C4-2B (cell line): ENCODE results near the gene DAPK1.

Source experiments
- H3K27ac ChIP-seq: fragments of 450-650 bp; 2 replicates; pipeline ENCODE4 v1.5.1; 2017
- CTCF ChIP-seq: fragments of 450-650 bp; conservative IDR thresholded peaks from 2 replicates; pipeline ENCODE4 v1.5.1; 2017; ENCODE audit warnings: mild to moderate bottlenecking
- ZFX ChIP-seq: fragments of 450-650 bp; IDR thresholded peaks from 2 replicates; pipeline ENCODE4 v1.6.1; 2017

Gene DAPK1

DNA sequence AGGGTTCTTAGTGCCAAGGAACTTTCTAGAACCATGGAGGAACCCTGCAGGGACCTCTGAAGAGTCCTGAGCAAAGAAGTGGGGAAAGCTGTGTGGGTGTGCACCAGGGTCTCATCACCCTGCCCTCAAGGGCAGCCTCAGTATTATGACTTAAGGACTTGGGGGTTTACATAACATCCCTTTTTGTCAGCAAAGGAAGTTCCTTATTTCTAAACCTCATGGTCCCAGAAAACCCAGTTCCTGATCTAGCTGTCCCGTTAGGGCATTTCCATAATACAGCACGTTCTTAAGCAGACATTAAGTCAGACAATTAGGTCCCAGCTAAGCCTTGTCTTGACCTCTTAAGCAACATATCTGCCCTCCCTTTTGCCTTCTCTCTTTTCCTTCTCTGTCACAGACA is 57.3 kb downstream of the DAPK1 start:
- no peak overlapping the region for H3K27ac ChIP-seq
- TF ChIP-seq CTCF = no peak
- TF ChIP-seq ZFX = no peak

- no peak overlapping the region for H3K27ac ChIP-seq
- TF ChIP-seq ZFX (no peak), CTCF (no peak)
Measured at GRCh38 chr9:87556039-87556438, 58.4 kb downstream of the DAPK1 start.

DNA sequence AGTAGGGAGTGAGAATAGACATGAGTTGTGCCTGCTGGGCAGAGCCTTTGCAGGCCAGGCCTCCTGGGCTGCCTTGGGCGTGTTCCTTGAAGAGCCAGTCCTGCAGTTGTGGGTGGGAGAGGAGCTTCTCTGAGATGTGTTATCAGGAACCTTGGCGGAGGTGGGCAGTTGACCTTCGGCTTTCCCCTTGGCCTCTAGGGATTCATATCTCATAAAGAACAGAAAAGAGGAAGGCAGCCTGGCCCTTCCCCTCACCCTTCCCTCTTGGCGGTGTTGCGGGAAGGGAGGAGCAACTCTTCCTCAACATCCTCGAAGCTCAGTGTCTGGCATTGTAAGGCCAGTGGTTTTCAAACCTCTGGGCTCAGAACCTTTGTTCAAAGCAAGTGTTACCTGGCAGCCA is 59.2 kb downstream of the DAPK1 start:
- H3K27ac ChIP-seq = no peak overlapping the region
- TF ChIP-seq ZFX = no peak
- no peak for TF ChIP-seq CTCF

- TF ChIP-seq CTCF (no peak), ZFX (no peak)
- no peak overlapping the region for H3K27ac ChIP-seq
Measured at GRCh38 chr9:87557996-87558395, 60.3 kb downstream of the DAPK1 start.

DNA sequence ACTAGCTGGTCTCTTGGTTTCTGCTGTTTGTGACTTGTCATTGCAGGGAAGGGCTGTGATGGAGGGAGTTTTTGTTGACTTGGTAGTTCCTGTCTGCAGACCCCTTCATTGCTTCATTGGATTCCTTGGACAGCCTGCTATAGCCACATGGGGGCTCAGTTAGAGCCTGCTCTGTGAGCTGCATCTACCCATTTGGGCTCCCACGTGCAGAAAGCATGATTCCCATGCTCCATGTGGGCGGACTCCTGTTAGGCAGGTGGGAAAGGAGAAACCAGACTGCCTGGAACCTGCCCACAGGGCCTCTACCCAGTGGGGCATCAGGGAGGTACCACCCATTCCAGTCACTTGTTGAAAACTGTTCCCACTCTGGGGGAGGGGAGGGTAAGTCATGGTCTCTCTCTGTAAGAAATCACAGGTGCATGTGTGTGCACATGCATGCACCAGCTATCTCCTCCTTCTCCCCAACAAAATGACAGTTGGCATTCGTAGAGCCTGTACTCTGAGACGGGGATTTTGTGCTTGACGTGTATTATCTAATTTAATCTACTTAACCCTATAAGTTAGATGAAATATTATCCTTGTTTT is 61.0 kb downstream of the DAPK1 start:
- no peak overlapping the region for H3K27ac ChIP-seq
- TF ChIP-seq CTCF (no peak), ZFX (no peak)

DNA sequence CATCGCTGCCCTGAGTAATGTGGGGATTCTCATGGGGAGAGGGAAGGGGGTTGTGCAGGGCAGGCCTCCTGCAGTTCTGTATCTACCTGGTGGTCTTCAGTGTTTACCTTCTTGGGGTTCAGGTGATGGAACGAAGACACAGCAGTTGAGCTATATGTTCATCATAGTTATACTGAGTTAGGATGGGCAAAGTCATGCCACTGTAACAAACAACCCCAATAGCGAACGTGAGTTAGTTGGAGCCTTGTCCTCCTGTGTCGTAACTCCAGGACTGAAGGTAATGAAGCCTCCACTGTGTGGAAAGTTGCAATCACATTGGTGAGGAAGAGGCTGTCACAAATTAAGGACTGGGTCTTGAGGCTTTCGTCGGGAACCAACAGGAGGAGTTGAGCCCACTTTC is 64.4 kb downstream of the DAPK1 start:
- H3K27ac ChIP-seq = no peak overlapping the region
- TF ChIP-seq CTCF = no peak
- no peak for TF ChIP-seq ZFX

- TF ChIP-seq CTCF = no peak
- no peak for TF ChIP-seq ZFX
Measured at GRCh38 chr9:87562530-87563170, 65.0 kb downstream of the DAPK1 start.

More at GRCh38 chr9:87562530-87563170, 65.0 kb downstream of the DAPK1 start:
- no peak overlapping the region for H3K27ac ChIP-seq
